Memory B cell (primary cell): ENCODE results near the gene RIMS3.
"Not testable (repeated sequence)": the region's sequence is repeated elsewhere in the genome, so short reads cannot be mapped to it uniquely, and the experiment has no call there.

Experiments
- ATAC-seq: fragments of 150-1000 bp; cut with Tn5 transposase; 2 replicates; pipeline ENCODE4 v1.10.0; 2021; ENCODE audit warnings: low read depth, mild to moderate bottlenecking, moderate library complexity
- DNase-seq, 2 donors: peaks; one replicate each; pipeline ENCODE4 v3.0.0; 2022; ENCODE audit warnings: low spot score in 2 of 2
- H3K27ac Mint-ChIP-seq: one replicate; pipeline ENCODE4 v1.8.0; 2022; ENCODE audit warnings: mild to moderate bottlenecking, moderate library complexity, mixed read lengths
- H3K27me3 Mint-ChIP-seq: one replicate; pipeline ENCODE4 v1.8.0; 2022; ENCODE audit warnings: mixed read lengths
- H3K36me3 Mint-ChIP-seq: one replicate; pipeline ENCODE4 v1.8.0; 2022; ENCODE audit warnings: mild to moderate bottlenecking, mixed read lengths
- H3K4me1 Mint-ChIP-seq: one replicate; pipeline ENCODE4 v1.8.0; 2022; ENCODE audit warnings: mixed read lengths
- H3K4me3 Mint-ChIP-seq: one replicate; pipeline ENCODE4 v1.8.0; 2022; ENCODE audit warnings: mild to moderate bottlenecking, moderate library complexity, mixed read lengths
- H3K9me3 Mint-ChIP-seq: one replicate; pipeline ENCODE4 v1.8.0; 2022; ENCODE audit warnings: mixed read lengths

RIMS3 gene

DNA sequence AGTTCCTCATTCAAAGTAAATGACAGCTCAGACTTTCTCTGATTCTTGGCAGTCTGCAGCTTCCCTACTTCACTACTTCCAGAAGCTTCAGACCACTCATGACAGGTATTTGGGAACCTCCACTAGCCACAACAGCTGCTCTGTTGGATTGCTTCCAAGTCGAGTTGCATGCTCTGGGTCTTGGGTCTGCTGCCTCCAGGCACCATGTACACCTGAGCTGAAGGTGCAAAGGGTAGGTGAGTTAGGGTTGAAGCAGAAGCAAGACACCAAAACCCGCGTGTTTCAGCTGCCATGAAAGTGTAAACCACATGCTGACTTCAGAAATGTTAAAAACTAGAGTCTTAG is 71.3 kb downstream of the RIMS3 start:
- Mint-ChIP-seq H3K4me3 (no peak overlapping the region), H3K27ac (no peak overlapping the region), H3K27me3 (peaks cover 7% of the 10 kb centered on the region), H3K36me3 (no peaks in the 10 kb centered on the region), H3K4me1 (peaks cover 5% of the 10 kb centered on the region), H3K9me3 (no peaks in the 10 kb centered on the region)
- DNase-seq (no peak), ATAC-seq (no peak)

- peaks cover 5% of the 10 kb centered on the region for H3K4me1 Mint-ChIP-seq
- no peak overlapping the region for H3K27ac Mint-ChIP-seq
- no peak overlapping the region for H3K4me3 Mint-ChIP-seq
- no peak for DNase-seq
- peaks cover 7% of the 10 kb centered on the region for H3K27me3 Mint-ChIP-seq
- ATAC-seq: no peak
- no peaks in the 10 kb centered on the region for H3K9me3 Mint-ChIP-seq
- no peaks in the 10 kb centered on the region for H3K36me3 Mint-ChIP-seq
Observed at GRCh38 chr1:40593449-40594186, 71.9 kb downstream of the RIMS3 start.

- DNase-seq (peak in 1 of 2 donors; percentile 11), ATAC-seq (peak; percentile 67)
- Mint-ChIP-seq H3K4me1 (peaks cover 5% of the 10 kb centered on the region), H3K4me3 (no peak overlapping the region), H3K36me3 (no peaks in the 10 kb centered on the region), H3K27me3 (peaks cover 7% of the 10 kb centered on the region), H3K27ac (no peak overlapping the region), H3K9me3 (no peaks in the 10 kb centered on the region)
Observed at GRCh38 chr1:40592107-40592803, 73.2 kb downstream of the RIMS3 start.

DNA sequence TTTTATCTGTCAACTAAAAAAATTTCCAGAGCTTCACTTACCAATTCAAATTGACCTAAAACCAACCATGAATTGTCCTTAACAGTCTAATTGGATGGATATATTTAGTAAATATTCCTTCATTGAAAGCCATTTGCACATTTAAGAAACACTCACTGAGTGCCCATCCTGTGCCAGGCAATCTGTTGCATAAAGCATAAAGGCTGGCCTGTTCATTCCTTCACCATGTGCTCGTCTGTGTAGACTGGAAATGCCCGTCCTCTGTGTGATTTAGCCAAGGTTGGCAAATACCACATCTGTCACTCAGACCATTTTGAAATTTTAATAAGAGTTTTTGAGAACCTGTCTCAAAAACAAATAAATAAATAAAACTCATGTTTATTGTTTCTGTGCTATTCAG is 76.9 kb downstream of the RIMS3 start:
- no peak for ATAC-seq
- no peak for DNase-seq
- no peak overlapping the region for H3K27ac Mint-ChIP-seq
- H3K9me3 Mint-ChIP-seq: no peaks in the 10 kb centered on the region
- no peaks in the 10 kb centered on the region for H3K36me3 Mint-ChIP-seq
- peaks cover 5% of the 10 kb centered on the region for H3K4me1 Mint-ChIP-seq
- H3K27me3 Mint-ChIP-seq: peaks cover 5% of the 10 kb centered on the region
- no peak overlapping the region for H3K4me3 Mint-ChIP-seq

- H3K27me3 Mint-ChIP-seq: peaks cover 5% of the 10 kb centered on the region
- no peak for ATAC-seq
- no peaks in the 10 kb centered on the region for H3K4me1 Mint-ChIP-seq
- H3K36me3 Mint-ChIP-seq: no peaks in the 10 kb centered on the region
- H3K4me3 Mint-ChIP-seq: no peak overlapping the region
- no peak for DNase-seq
- no peak overlapping the region for H3K27ac Mint-ChIP-seq
- H3K9me3 Mint-ChIP-seq: no peaks in the 10 kb centered on the region
Observed at GRCh38 chr1:40583980-40584379, 81.5 kb downstream of the RIMS3 start.

DNA sequence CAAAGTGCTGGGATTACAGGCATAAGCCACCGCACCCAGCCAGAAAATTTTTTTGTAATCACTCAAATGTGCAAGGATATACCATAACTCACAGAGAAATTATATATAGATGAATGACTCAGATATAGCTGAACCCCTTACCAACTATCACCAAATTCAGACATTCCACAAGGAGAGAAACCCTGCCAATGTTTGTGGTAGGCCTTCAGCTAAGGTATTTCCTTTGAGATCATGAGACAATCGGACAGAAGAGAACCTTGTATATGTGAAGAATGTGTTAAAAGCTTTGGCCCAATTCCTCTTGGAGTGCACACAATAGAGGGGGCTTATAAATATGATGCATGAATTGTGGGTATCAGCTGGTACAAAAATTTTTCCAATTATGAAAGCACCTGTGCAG is 83.4 kb downstream of the RIMS3 start:
- Mint-ChIP-seq H3K4me3 (no peak overlapping the region), H3K4me1 (no peaks in the 10 kb centered on the region), H3K9me3 (no peaks in the 10 kb centered on the region), H3K27me3 (peaks cover 5% of the 10 kb centered on the region), H3K27ac (no peak overlapping the region), H3K36me3 (no peaks in the 10 kb centered on the region)
- DNase-seq (no peak), ATAC-seq (no peak)

- no peak overlapping the region for H3K27ac Mint-ChIP-seq
- DNase-seq (no peak), ATAC-seq (no peak)
- H3K36me3 Mint-ChIP-seq: no peaks in the 10 kb centered on the region
- no peaks in the 10 kb centered on the region for H3K9me3 Mint-ChIP-seq
- H3K4me1 Mint-ChIP-seq: no peaks in the 10 kb centered on the region
- H3K4me3 Mint-ChIP-seq: no peak overlapping the region
- H3K27me3 Mint-ChIP-seq: peaks cover 10% of the 10 kb centered on the region
Observed at GRCh38 chr1:40575336-40575735, 90.1 kb downstream of the RIMS3 start.

DNA sequence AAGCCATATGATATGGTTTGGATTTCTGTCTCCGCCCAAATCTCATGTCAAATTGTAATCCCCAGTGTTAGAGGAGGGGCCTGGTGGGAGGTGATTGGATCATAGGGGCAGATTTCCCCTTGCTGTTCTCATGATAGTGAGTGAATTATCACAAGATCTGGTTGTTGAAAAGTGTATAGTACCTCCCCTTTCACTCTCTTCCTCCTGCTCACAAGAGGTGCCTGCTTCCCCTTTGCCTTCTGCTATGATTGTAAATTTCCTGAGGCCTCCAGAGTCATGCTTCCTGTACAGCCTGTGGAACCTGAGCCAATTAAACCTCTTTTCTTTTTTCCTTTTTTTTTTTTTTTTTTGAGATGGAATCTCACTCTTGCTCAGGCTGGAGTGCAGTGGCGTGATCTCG is 90.7 kb downstream of the RIMS3 start:
- H3K4me1 Mint-ChIP-seq, H3K4me3 Mint-ChIP-seq, H3K9me3 Mint-ChIP-seq, H3K36me3 Mint-ChIP-seq, ATAC-seq, H3K27ac Mint-ChIP-seq, H3K27me3 Mint-ChIP-seq, DNase-seq: not testable (repeated sequence)
